HEK293 (cell line): ENCODE data around the gene EGFL8.

Source experiments
- CTCF ChIA-PET: fragments of 350-600 bp; formaldehyde crosslinking; extraction: SDS; loops from one replicate; lab custom pipeline; 2021; ENCODE audit warnings: antibody characterized with exemption; lab: Yijun Ruan, JAX
- POLR2A ChIA-PET: fragments of 300-600 bp; formaldehyde crosslinking; extraction: SDS; loops from one replicate; lab custom pipeline; 2020; ENCODE audit warnings: antibody characterized with exemption, inconsistent platforms; lab: Yijun Ruan, JAX
- H3K27ac ChIP-seq: fragments of 200-500 bp; sonication (Bioruptor generic); 2 replicates; pipeline ENCODE4 v1.5.1; 2014; ENCODE audit warnings: low read depth, low read length, control low read depth, inconsistent platforms; ENCODE audit errors: extremely low read depth
- H3K36me3 ChIP-seq, 2 experiments: fragments of 200-500 bp in 1 of 2; sonication (Bioruptor generic) in 1 of 2; 1 replicate in 1 of 2; 2 replicates in 1 of 2; pipeline ENCODE4 v1.5.1; 2014 to 2017; ENCODE audit warnings: inconsistent platforms in 2 of 2, low read length in 2 of 2; ENCODE audit not compliant: control insufficient read depth in 2 of 2, insufficient read depth in 1 of 2
- H3K4me1 ChIP-seq: fragments of 200-500 bp; sonication (Bioruptor generic); 2 replicates; pipeline ENCODE4 v1.5.1; 2014; ENCODE audit warnings: mild to moderate bottlenecking, low read length, inconsistent platforms; ENCODE audit not compliant: control insufficient read depth, insufficient read depth
- H3K4me3 ChIP-seq: 2 replicates; pipeline ENCODE4 v1.5.1; 2011; ENCODE audit warnings: low read depth, mild to moderate bottlenecking, control low read depth, low read length, moderate library complexity
- H3K9me3 ChIP-seq: fragments of 200-500 bp; sonication (Bioruptor generic); 2 replicates; pipeline ENCODE4 v1.5.1; 2014; ENCODE audit warnings: low read depth, low read length, inconsistent platforms; ENCODE audit not compliant: control insufficient read depth, insufficient read depth
- ELK4 ChIP-seq: IDR thresholded peaks from 2 replicates; pipeline ENCODE4 v1.6.1; 2011; ENCODE audit warnings: mild to moderate bottlenecking, low read depth, low read length, borderline replicate concordance
- FEZF1 ChIP-seq: fragments of 450-650 bp; formaldehyde crosslinking; IDR thresholded peaks from 2 replicates; pipeline ENCODE4 v1.5.1; 2016; ENCODE audit warnings: missing biosample characterization, missing genetic modification characterization
- KLF1 ChIP-seq: fragments of 450-650 bp; formaldehyde crosslinking; IDR thresholded peaks from 2 replicates; pipeline ENCODE4 v1.5.1; 2016; ENCODE audit warnings: missing biosample characterization, missing genetic modification characterization
- KLF10 ChIP-seq: fragments of 450-650 bp; IDR thresholded peaks from 2 replicates; pipeline ENCODE4 v1.5.1; 2018; ENCODE audit warnings: missing biosample characterization, mild to moderate bottlenecking, missing genetic modification characterization
- MZF1 ChIP-seq: fragments of 450-650 bp; formaldehyde crosslinking; IDR thresholded peaks from 2 replicates; pipeline ENCODE4 v1.5.1; 2017; ENCODE audit warnings: missing biosample characterization, missing genetic modification characterization, borderline replicate concordance
- PRDM1 ChIP-seq: fragments of 450-650 bp; formaldehyde crosslinking; IDR thresholded peaks from 2 replicates; pipeline ENCODE4; 2016; ENCODE audit warnings: missing biosample characterization, missing genetic modification characterization
- SCRT1 ChIP-seq: fragments of 450-650 bp; formaldehyde crosslinking; IDR thresholded peaks from 2 replicates; pipeline ENCODE4 v1.5.1; 2016; ENCODE audit warnings: missing biosample characterization, missing genetic modification characterization, borderline replicate concordance
- SP2 ChIP-seq: fragments of 450-650 bp; formaldehyde crosslinking; IDR thresholded peaks from 2 replicates; pipeline ENCODE4 v1.5.1; 2016; ENCODE audit warnings: missing biosample characterization, missing genetic modification characterization
- YY1 ChIP-seq: fragments of 450-650 bp; formaldehyde crosslinking; IDR thresholded peaks from 2 replicates; pipeline ENCODE4 v1.5.1; 2018; ENCODE audit warnings: missing biosample characterization, missing genetic modification characterization
- ZBTB17 ChIP-seq: fragments of 450-650 bp; formaldehyde crosslinking; IDR thresholded peaks from 2 replicates; pipeline ENCODE4 v1.5.1; 2016; ENCODE audit warnings: missing biosample characterization, missing genetic modification characterization
- ZEB2 ChIP-seq: fragments of 450-650 bp; formaldehyde crosslinking; IDR thresholded peaks from 2 replicates; pipeline ENCODE4 v1.5.1; 2016; ENCODE audit warnings: missing biosample characterization, missing genetic modification characterization
- ZNF155 ChIP-seq: fragments of 450-650 bp; formaldehyde crosslinking; IDR thresholded peaks from 2 replicates; pipeline ENCODE4 v1.5.1; 2016; ENCODE audit warnings: missing biosample characterization, missing genetic modification characterization
- ZNF248 ChIP-seq: fragments of 450-650 bp; formaldehyde crosslinking; IDR thresholded peaks from 2 replicates; pipeline ENCODE4 v1.5.1; 2017; ENCODE audit warnings: missing biosample characterization, missing genetic modification characterization
- ZNF398 ChIP-seq: fragments of 450-650 bp; formaldehyde crosslinking; IDR thresholded peaks from 2 replicates; pipeline ENCODE4 v1.5.1; 2017; ENCODE audit warnings: missing biosample characterization, missing genetic modification characterization
- ZNF473 ChIP-seq: fragments of 450-650 bp; formaldehyde crosslinking; IDR thresholded peaks from 2 replicates; pipeline ENCODE4 v1.5.1; 2017; ENCODE audit warnings: missing biosample characterization, missing genetic modification characterization
- ZNF624 ChIP-seq: fragments of 450-650 bp; formaldehyde crosslinking; IDR thresholded peaks from 2 replicates; pipeline ENCODE4 v1.5.1; 2017; ENCODE audit warnings: missing biosample characterization, missing genetic modification characterization
- ZNF629 ChIP-seq: fragments of 450-650 bp; formaldehyde crosslinking; IDR thresholded peaks from 2 replicates; pipeline ENCODE4 v1.5.1; 2017; ENCODE audit warnings: missing biosample characterization, missing genetic modification characterization
- ZNF664 ChIP-seq: fragments of 450-650 bp; formaldehyde crosslinking; IDR thresholded peaks from 2 replicates; pipeline ENCODE4 v1.5.1; 2016; ENCODE audit warnings: missing biosample characterization, missing genetic modification characterization
- ZNF707 ChIP-seq: fragments of 450-650 bp; formaldehyde crosslinking; IDR thresholded peaks from 2 replicates; pipeline ENCODE4 v1.5.1; 2016; ENCODE audit warnings: missing biosample characterization, missing genetic modification characterization
- TF ChIP-seq, protein P1 (sequence below): fragments of 450-650 bp; formaldehyde crosslinking; IDR thresholded peaks from 2 replicates; pipeline ENCODE4; 2016; ENCODE audit warnings: missing biosample characterization, missing genetic modification characterization
- TF ChIP-seq, protein P2 (sequence below): fragments of 450-650 bp; formaldehyde crosslinking; IDR thresholded peaks from 2 replicates; pipeline ENCODE4 v1.5.1; 2016; ENCODE audit warnings: missing biosample characterization, missing genetic modification characterization

The EGFL8 gene

GRCh38 chr6:32126880-32127279, 37.5 kb upstream of the EGFL8 start:
- H3K27ac ChIP-seq, result no peak overlapping the region
- POLR2A ChIA-PET, result interaction anchor here (1.6 to 4.2 kb wide), 2 partner anchors 25 to 31 kb away, joined by 5 to 38 read pairs; partner anchors contain the start of gene PRRT1
- TF ChIP-seq ZNF473 (tag by site-specific recombination) (no peak), ZNF664 (tag by site-specific recombination) (no peak), KLF10 (no peak), ZNF398 (tag by site-specific recombination) (no peak)
- TF ChIP-seq, all 188 proteins: peak for 0
- H3K4me3 ChIP-seq, result peak overlapping the region; percentile 80
- no peaks in the 10 kb centered on the region for H3K9me3 ChIP-seq
- H3K36me3 ChIP-seq, result peaks cover 33 to 41% of the 10 kb centered on the region in 2 experiments; a peak in 2 of 3 replicates
- H3K4me1 ChIP-seq, result peaks cover 13% of the 10 kb centered on the region
- CTCF ChIA-PET, result interaction anchor here (0.6 to 5.6 kb wide), 5 partner anchors 9 to 999 kb away, joined by 3 to 65 read pairs (median 4); no protein-coding TSS in a partner anchor

DNA sequence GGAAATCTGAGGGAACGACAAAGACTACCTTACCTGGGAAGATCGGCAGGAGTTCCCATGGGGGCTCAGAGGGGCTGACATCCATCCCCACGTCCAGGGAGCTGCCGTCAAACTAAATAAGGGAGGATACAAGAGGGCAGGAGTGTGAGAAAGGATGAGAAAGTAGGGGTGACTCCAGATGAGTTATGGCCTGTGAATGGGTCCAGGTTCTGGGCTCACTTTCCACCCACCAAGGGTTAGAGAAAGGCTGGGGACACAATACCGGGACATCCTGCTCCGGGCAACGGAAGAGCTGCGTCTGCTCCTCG, 37.0 kb upstream of the EGFL8 start:
- peak; percentile 51 for TF ChIP-seq PRDM1 (tag by site-specific recombination)
- TF ChIP-seq, protein P1, sequence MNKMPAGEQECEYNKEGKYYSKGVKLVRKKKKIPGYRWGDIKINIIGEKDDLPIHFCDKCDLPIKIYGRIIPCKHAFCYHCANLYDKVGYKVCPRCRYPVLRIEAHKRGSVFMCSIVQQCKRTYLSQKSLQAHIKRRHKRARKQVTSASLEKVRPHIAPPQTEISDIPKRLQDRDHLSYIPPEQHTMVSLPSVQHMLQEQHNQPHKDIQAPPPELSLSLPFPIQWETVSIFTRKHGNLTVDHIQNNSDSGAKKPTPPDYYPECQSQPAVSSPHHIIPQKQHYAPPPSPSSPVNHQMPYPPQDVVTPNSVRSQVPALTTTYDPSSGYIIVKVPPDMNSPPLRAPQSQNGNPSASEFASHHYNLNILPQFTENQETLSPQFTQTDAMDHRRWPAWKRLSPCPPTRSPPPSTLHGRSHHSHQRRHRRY (tag by site-specific recombination), result no peak
- TF ChIP-seq, all 188 proteins: peak for 1
- CTCF ChIA-PET, result interaction anchor here (0.6 to 5.6 kb wide), 5 partner anchors 9 to 859 kb away, joined by 3 to 65 read pairs (median 5); no protein-coding TSS in a partner anchor
- Histone ChIP-seq H3K36me3 (peaks cover 28 to 38% of the 10 kb centered on the region in 2 experiments; a peak in 2 of 3 replicates), H3K27ac (peak overlapping the region; percentile 84; the same call in 1 of the 2 replicates), H3K4me3 (peak overlapping the region; percentile 80), H3K4me1 (peaks cover 13% of the 10 kb centered on the region), H3K9me3 (no peaks in the 10 kb centered on the region)
- POLR2A ChIA-PET, result interaction anchor here (1.1 to 4.2 kb wide), 11 partner anchors 16 to 845 kb away, joined by 3 to 38 read pairs (median 7); partner anchors contain the start of genes EGFL8, HSPA1B, PBX2 and PRRT1

DNA sequence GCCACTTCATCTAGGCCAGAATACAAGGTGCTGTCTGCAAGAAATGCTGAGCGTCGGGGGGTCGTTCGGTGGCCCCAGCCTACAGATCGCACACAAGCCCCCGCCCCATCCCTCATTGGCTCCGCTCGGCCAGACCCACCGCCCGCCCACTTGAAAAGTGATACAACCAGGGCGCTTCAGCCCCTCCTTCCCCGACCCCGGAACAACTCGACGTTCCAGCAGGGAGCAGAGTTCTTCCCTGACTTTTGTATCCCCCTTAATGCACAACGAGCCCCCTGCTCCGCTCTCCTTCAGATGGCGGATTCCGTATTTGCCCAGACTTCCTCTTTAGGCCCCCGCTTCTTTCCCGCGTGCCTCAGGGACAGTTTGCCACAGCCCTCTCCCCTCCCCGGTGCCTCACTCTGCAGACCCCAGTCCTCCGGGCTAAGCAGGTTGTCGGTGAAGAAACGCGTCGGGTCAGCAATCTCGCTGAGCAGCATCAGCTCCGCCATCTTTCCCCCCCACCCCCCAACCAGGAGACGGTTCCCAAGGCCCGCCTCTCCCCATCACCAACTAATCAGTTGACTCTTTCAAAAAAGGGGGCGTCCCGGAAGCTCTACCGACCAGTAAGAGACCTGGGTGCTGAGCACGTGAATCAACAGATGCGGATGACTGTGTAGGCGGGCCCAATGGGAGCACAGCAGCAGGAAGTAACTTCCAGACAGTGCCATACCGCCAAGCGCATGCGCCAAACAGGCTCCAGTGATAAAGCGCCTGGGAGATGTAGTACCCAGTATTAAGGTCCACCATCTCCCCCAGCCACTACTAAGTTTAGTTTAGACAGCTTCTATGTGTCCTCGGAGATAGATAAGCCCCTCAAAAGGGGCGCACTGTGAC, 36.4 kb upstream of the EGFL8 start, which contains the start of gene ATF6B:
Gene ATF6B, minus strand, starts transcription at position 530 of the 876 bp plus-strand sequence. Its CDS starts 39 bp downstream, at position 491.
- Histone ChIP-seq H3K4me1 (peaks cover 13% of the 10 kb centered on the region), H3K4me3 (peak within 1 kb of the TSS; percentile 80), H3K36me3 (peaks cover 22 to 35% of the 10 kb centered on the region in 2 experiments; a peak in 2 of 3 replicates), H3K9me3 (no peaks in the 10 kb centered on the region), H3K27ac (peak within 1 kb of the TSS; percentile 84)
- ChIA-PET CTCF (interaction anchor here (0.6 to 5.6 kb wide), 8 partner anchors 10 to 858 kb away, joined by 3 to 65 read pairs (median 4); no protein-coding TSS in a partner anchor), POLR2A (interaction anchor here (0.5 to 4.2 kb wide), 27 partner anchors 9 to 967 kb away, joined by 3 to 38 read pairs (median 4); partner anchors contain the start of genes AGPAT1, DDX39B, EGFL8 and HSPA1B)
- TF ChIP-seq FEZF1 (tag by site-specific recombination) (no peak), ZNF398 (tag by site-specific recombination) (peak; percentile 26; the same call in 1 of the 2 replicates), ZNF707 (tag by site-specific recombination) (no peak), ZNF624 (tag by site-specific recombination) (no peak), SCRT1 (tag by site-specific recombination) (peak; percentile 59; the same call in 1 of the 2 replicates), KLF1 (tag by site-specific recombination) (peak; percentile 33; the same call in 1 of the 2 replicates), MZF1 (tag by site-specific recombination) (no peak), ZNF248 (tag by site-specific recombination) (no peak), ELK4 (no peak), ZNF155 (tag by site-specific recombination) (no peak), ZBTB17 (tag by site-specific recombination) (peak; percentile 91), ZEB2 (no peak; the same call in 1 of the 2 replicates), YY1 (tag by site-specific recombination) (peak; percentile 83), SP2 (peak; percentile 94), ZNF629 (tag by site-specific recombination) (peak; percentile 17; the same call in 1 of the 2 replicates)
- TF ChIP-seq, protein P2, sequence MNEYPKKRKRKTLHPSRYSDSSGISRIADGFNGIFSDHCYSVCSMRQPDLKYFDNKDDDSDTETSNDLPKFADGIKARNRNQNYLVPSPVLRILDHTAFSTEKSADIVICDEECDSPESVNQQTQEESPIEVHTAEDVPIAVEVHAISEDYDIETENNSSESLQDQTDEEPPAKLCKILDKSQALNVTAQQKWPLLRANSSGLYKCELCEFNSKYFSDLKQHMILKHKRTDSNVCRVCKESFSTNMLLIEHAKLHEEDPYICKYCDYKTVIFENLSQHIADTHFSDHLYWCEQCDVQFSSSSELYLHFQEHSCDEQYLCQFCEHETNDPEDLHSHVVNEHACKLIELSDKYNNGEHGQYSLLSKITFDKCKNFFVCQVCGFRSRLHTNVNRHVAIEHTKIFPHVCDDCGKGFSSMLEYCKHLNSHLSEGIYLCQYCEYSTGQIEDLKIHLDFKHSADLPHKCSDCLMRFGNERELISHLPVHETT (tag by site-specific recombination), result no peak
